Central memory CD8-positive, alpha-beta T cell (primary cell): Measurements from ENCODE around the gene HSPA4L.

Source experiments
- ATAC-seq: fragments of 150-1000 bp; cut with Tn5 transposase; replicated peaks from 2 replicates; pipeline ENCODE4 v1.10.0; 2022; ENCODE audit warnings: mild to moderate bottlenecking, moderate FRiP score, moderate number of reproducible peaks; ENCODE audit not compliant: poor library complexity, severe bottlenecking; ENCODE audit errors: extremely low read depth
- DNase-seq, 2 donors: peaks; one replicate each; pipeline ENCODE4 v3.0.0; 2021; ENCODE audit warnings: low spot score in 2 of 2
- H3K27ac Mint-ChIP-seq: one replicate; pipeline ENCODE4 v1.8.0; 2022; ENCODE audit warnings: low read depth, mild to moderate bottlenecking, moderate library complexity, mixed read lengths
- H3K27me3 Mint-ChIP-seq: one replicate; pipeline ENCODE4 v1.8.0; 2022; ENCODE audit warnings: mixed read lengths
- H3K36me3 Mint-ChIP-seq: one replicate; pipeline ENCODE4 v1.8.0; 2022; ENCODE audit warnings: mild to moderate bottlenecking, moderate library complexity, mixed read lengths; ENCODE audit not compliant: insufficient read depth
- H3K4me1 Mint-ChIP-seq: one replicate; pipeline ENCODE4 v1.8.0; 2022; ENCODE audit warnings: mixed read lengths
- H3K4me3 Mint-ChIP-seq: one replicate; pipeline ENCODE4 v1.8.0; 2022; ENCODE audit warnings: mild to moderate bottlenecking, moderate library complexity, mixed read lengths
- H3K9me3 Mint-ChIP-seq: one replicate; pipeline ENCODE4 v1.8.0; 2022; ENCODE audit warnings: mixed read lengths

HSPA4L gene

DNA sequence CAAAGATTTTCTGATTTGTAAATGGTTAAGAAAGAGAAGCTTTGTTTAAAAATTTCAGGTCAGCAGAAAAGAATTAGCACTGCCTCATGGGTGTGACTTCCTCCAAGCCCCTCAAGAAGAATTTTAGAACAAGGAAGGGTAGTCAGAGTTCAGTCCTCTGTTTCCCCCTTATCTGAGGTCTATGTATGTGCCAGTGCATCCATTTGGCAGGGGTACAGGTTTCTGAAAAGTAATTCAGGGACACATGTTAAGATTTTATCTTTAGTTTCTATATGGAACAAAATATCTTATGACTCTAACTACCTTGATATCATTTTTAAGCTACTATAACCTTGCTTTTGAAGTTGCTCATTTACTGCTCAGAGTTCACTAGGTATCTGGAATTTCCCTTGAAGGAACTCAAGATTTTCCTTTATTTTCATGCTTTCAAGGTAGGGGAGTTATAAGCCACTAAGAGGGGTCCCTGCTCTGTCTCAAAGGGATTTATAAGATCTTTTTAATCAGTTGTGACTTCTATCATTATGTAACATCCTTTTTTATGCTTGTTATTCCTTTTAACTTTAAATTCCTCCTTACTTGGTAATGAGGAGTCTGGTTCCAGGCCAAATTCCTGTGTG is 74.2 kb downstream of the HSPA4L start:
- no peak overlapping the region for H3K4me3 Mint-ChIP-seq
- no peak for DNase-seq
- peaks cover 26% of the 10 kb centered on the region for H3K9me3 Mint-ChIP-seq
- no peak for ATAC-seq
- H3K27me3 Mint-ChIP-seq: no peaks in the 10 kb centered on the region
- H3K4me1 Mint-ChIP-seq: peaks cover 11% of the 10 kb centered on the region
- no peak overlapping the region for H3K27ac Mint-ChIP-seq
- no peaks in the 10 kb centered on the region for H3K36me3 Mint-ChIP-seq

DNA sequence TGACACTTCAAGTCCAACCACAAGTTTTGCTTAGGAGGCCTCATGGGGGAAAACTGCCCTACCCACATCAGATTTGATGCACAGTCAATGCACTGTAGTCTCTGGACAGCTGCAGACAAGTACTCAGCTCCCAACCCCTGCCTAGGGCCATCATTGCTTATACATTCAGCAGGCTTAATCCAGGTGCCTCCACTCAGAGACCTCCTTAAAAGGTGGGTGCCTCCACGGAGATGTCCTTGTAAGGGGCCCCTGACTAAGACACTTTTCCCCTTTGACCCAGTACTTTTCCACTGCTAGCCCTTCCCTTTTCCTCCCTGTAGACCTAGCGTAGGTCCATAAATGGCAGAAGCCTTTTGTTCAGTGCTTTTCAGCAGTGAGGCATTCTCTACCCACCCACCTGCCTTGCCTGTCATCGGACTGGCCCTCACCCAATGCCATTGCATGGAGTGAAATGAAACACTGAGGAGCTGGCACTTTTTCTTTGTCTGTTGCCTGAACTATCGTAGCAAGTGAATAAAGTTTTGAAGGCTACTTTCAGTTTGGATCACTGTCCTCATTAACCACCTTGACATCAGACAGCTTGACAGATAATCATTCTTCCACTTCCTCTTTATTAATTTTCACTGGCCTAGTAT is 74.8 kb downstream of the HSPA4L start:
- Mint-ChIP-seq H3K4me3 (no peak overlapping the region), H3K27me3 (no peaks in the 10 kb centered on the region), H3K4me1 (peaks cover 11% of the 10 kb centered on the region), H3K27ac (no peak overlapping the region), H3K36me3 (no peaks in the 10 kb centered on the region), H3K9me3 (peaks cover 26% of the 10 kb centered on the region)
- DNase-seq: no peak
- ATAC-seq: no peak

GRCh38 chr4:127857641-127858040 is 75.5 kb downstream of the HSPA4L start:
- ATAC-seq (no peak), DNase-seq (no peak)
- Mint-ChIP-seq H3K9me3 (peaks cover 26% of the 10 kb centered on the region), H3K27ac (no peak overlapping the region), H3K27me3 (no peaks in the 10 kb centered on the region), H3K4me3 (no peak overlapping the region), H3K36me3 (no peaks in the 10 kb centered on the region), H3K4me1 (peaks cover 11% of the 10 kb centered on the region)

DNA sequence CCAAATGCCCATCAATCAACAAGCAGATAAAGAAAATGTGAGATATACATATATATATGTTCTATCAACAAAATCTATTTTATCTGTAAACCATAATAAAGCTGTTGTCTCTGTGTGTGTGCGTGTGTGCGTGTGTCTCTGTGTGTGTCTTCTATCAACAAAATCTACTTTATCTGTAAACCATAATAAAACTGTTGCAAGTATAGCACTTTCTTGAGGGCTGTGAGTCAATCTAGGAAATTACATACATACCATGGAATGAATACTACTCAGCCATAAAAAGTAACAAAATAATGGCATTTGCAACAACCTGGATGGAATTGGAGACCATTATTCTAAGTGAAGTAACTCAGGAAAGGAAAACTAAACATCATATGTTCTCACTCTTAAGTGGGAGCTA is 86.1 kb downstream of the HSPA4L start:
- Mint-ChIP-seq H3K4me3 (no peak overlapping the region), H3K27ac (no peak overlapping the region), H3K36me3 (no peaks in the 10 kb centered on the region), H3K4me1 (no peaks in the 10 kb centered on the region), H3K9me3 (no peaks in the 10 kb centered on the region), H3K27me3 (no peaks in the 10 kb centered on the region)
- no peak for DNase-seq
- no peak for ATAC-seq

- no peak overlapping the region for H3K27ac Mint-ChIP-seq
- no peaks in the 10 kb centered on the region for H3K4me1 Mint-ChIP-seq
- ATAC-seq: no peak
- H3K36me3 Mint-ChIP-seq: no peaks in the 10 kb centered on the region
- no peak for DNase-seq
- no peak overlapping the region for H3K4me3 Mint-ChIP-seq
- no peaks in the 10 kb centered on the region for H3K27me3 Mint-ChIP-seq
- no peaks in the 10 kb centered on the region for H3K9me3 Mint-ChIP-seq
Measured at GRCh38 chr4:127870281-127870680, 88.2 kb downstream of the HSPA4L start.

GRCh38 chr4:127870688-127871087 is 88.6 kb downstream of the HSPA4L start:
- ATAC-seq (no peak), DNase-seq (no peak)
- H3K4me3 Mint-ChIP-seq: no peak overlapping the region
- no peaks in the 10 kb centered on the region for H3K9me3 Mint-ChIP-seq
- no peaks in the 10 kb centered on the region for H3K27me3 Mint-ChIP-seq
- no peaks in the 10 kb centered on the region for H3K4me1 Mint-ChIP-seq
- H3K27ac Mint-ChIP-seq: no peak overlapping the region
- no peaks in the 10 kb centered on the region for H3K36me3 Mint-ChIP-seq

DNA sequence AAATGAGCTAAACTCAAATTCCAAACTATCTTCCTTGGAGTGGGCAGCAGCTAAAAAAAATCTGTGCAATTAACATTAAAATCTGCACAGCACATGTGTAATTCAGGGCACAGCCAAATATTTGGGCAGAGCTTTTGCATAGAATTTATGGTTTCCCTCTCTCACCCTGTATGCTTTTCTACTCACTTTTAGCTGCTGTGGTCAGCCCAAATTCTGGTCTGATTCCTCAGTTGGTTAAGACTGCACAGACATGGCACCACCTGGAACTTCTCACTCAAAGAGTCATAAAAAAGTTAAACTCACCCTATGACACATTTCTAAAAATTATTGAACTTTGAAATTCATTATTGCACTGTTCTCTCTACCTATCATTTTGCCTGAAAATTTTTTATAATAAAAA is 93.7 kb downstream of the HSPA4L start:
- H3K4me1 Mint-ChIP-seq: peaks cover 13% of the 10 kb centered on the region
- ATAC-seq: no peak
- no peak for DNase-seq
- no peaks in the 10 kb centered on the region for H3K27me3 Mint-ChIP-seq
- H3K36me3 Mint-ChIP-seq: peaks cover 11% of the 10 kb centered on the region
- H3K27ac Mint-ChIP-seq: no peak overlapping the region
- H3K4me3 Mint-ChIP-seq: no peak overlapping the region
- H3K9me3 Mint-ChIP-seq: no peaks in the 10 kb centered on the region

GRCh38 chr4:127880763-127881562 is 98.8 kb downstream of the HSPA4L start, which contains the start of gene PLK4:
PLK4 (plus strand) TSS chr4:127880893; CDS start chr4:127881135, 242 bp downstream.
- H3K36me3 Mint-ChIP-seq: peaks cover 19% of the 10 kb centered on the region

GRCh38 chr4:127881563-127881864 is 99.4 kb downstream of the HSPA4L start:
- peaks cover 19% of the 10 kb centered on the region for H3K36me3 Mint-ChIP-seq
- no peaks in the 10 kb centered on the region for H3K9me3 Mint-ChIP-seq
- H3K4me1 Mint-ChIP-seq: peaks cover 24% of the 10 kb centered on the region
- H3K27ac Mint-ChIP-seq: peak overlapping the region; percentile 99
- ATAC-seq: no peak
- no peaks in the 10 kb centered on the region for H3K27me3 Mint-ChIP-seq
- no peak for DNase-seq
- H3K4me3 Mint-ChIP-seq: peak overlapping the region; percentile 100

More at GRCh38 chr4:127880763-127881562, 98.8 kb downstream of the HSPA4L start, which contains the start of gene PLK4:
- H3K27ac Mint-ChIP-seq: peak within 1 kb of the TSS; percentile 99
- no peaks in the 10 kb centered on the region for H3K27me3 Mint-ChIP-seq
- peak within 1 kb of the TSS; percentile 100 for H3K4me3 Mint-ChIP-seq
- DNase-seq (peak; percentile 89 to 94), ATAC-seq (peak; percentile 95)
- H3K9me3 Mint-ChIP-seq: no peaks in the 10 kb centered on the region
- H3K4me1 Mint-ChIP-seq: peaks cover 24% of the 10 kb centered on the region

DNA sequence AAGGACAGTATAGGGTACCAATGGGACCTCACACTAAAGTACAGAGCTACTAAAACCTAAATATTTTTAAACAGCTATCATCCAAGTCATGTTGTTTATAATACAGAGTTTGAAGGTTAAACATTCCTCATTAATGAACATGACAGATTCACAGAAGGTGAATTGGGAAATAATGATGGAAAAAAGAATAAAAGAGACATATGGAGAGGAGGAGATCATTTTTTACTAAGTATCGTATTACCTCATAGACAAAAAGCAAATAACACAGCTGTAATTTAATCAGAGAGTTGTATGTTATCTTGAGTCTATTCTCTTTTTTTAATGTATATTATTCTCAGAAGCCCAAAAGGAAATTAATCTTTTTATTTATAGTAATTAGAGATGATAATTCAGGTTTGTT is 106.4 kb downstream of the HSPA4L start:
- no peaks in the 10 kb centered on the region for H3K27me3 Mint-ChIP-seq
- ATAC-seq (no peak), DNase-seq (no peak)
- no peaks in the 10 kb centered on the region for H3K9me3 Mint-ChIP-seq
- no peaks in the 10 kb centered on the region for H3K36me3 Mint-ChIP-seq
- no peaks in the 10 kb centered on the region for H3K4me1 Mint-ChIP-seq
- no peak overlapping the region for H3K27ac Mint-ChIP-seq
- no peak overlapping the region for H3K4me3 Mint-ChIP-seq

- Mint-ChIP-seq H3K27ac (no peak overlapping the region), H3K4me1 (no peaks in the 10 kb centered on the region), H3K4me3 (no peak overlapping the region), H3K27me3 (no peaks in the 10 kb centered on the region), H3K9me3 (no peaks in the 10 kb centered on the region), H3K36me3 (no peaks in the 10 kb centered on the region)
- ATAC-seq (no peak), DNase-seq (no peak)
Measured at GRCh38 chr4:127889903-127890302, 107.8 kb downstream of the HSPA4L start.
